SK-MEL-5 (cell line): ENCODE data around the gene ETV7. TPM values are rescaled to one million over a fixed set of nuclear protein-coding genes. Genes with fewer than 3 reads are reported as not detected.

Experiments
- DNase-seq: peaks from one replicate; pipeline ENCODE4 v3.0.0-alpha.2; 2016; ENCODE audit warnings: low read depth, low spot score
- in situ Hi-C: cut with HindIII; loops from 2 replicates; pipeline ENCODE4 v1.10.0; 2016; ENCODE audit warnings: low sequenced_read_pairs, high pct_unique_total_duplicates, low pct_unique_long_range_greater_than_20kb
- total RNA-seq: library from RNA; depleted of rRNA; stranded (reverse); fragments of >200 nt; shearing (Covaris generic); gene quantifications from 2 replicates; pipeline ENCODE4 v1.2.3, GENCODE V29; 2014

The ETV7 gene
- total RNA-seq, 1 experiment from 2014 or later = not detected

DNA sequence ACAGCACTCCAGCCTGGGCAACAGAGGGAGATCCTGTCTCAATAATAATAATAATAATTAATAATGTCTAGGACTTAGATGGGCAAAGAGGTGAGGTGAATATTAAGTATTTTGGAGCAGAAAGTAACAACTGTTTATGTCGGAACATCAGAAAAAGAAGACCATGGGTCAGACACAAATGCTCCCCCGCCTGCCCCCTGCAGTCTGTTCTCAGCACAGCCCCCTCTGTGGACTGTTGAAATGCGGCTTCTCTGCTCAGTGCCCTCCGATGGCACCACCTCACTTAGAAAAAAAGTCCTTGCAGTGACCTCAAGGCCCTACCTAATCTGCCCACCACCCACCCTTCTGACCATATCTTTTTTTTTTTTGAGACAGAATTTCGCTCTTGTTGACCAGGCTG, 5.2 kb upstream of the ETV7 start:
- in situ Hi-C loops = no loop called here
- no peak for DNase-seq

GRCh38 chr6:36389353-36389752, 1.9 kb upstream of the ETV7 start:
- in situ Hi-C loops = no loop called here
- no peak for DNase-seq

DNA sequence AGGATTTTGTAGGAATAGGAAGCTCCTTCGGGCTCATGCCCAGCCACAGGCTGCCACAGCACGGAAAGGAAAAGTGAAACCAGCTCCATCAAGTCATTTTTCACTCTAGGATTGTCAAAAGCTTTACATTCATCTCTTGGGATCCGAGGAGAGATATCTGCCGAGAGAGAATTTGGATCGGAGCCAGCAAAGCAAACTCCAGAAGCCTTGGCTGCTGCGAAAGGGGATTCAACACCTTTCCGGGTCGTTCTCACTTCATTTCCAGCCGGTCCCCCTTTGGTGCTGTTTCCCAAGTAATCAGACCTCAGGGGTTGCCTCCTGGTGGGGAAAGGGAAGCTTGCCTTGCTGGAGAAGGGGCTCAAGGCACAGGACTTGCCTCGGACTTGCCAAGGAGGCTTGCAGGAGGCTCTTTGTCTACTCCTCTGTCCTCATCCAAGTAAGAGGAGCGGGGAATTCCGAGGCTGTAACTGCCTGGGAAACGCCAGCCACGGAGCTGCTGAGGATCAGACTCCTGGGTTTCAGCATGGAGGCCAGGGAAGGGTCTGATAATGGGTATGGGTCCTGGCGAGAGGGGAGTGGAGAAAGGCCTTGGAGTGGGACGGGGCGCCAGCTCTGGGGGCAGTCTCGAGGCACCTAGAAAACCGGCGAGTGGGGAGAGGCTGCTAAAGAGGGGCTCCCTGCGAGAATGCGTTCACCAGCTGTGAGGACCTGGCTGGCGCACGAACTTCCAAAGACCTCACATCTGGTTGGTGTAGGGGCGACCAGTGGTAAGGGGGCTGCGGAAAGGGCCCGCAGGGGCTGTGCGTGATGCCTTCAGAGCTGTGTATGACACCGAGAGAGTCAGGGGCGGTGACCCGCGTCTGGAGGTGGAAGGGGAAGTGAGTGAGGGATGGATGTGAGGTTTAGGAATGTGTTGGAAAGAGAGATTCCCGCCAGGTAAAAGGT, 702 bp downstream of the ETV7 start:
- DNase-seq = peak; percentile 20
- in situ Hi-C loops = no loop called here

- in situ Hi-C loops = no loop called here
- no peak for DNase-seq
Measured at GRCh38 chr6:36384095-36384494, 3.4 kb downstream of the ETV7 start.

DNA sequence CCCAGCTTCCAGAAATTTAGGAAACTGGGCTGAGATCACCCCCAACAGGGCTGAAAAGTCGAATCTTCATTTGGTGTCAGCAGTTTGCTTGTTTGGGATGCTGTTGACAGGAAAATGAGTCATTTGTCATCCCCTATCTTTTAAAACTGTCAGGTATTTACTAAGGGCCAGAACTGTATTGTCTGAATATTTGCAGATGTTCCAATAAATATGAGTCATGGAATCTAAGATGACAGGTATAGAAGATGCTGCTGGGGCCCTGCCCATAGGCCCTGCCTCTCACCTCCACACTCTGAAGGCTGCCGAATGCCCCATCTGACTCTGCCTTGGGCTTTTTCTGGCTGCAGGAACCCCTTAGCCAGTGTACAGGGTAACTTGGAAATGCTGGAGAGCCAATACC, 3.9 kb downstream of the ETV7 start:
- in situ Hi-C loops = no loop called here

GRCh38 chr6:36382976-36383375, 4.5 kb downstream of the ETV7 start:
- in situ Hi-C loops = no loop called here
- no peak for DNase-seq

More for the DNA sequence above, 3.9 kb downstream of the ETV7 start:
- DNase-seq = no peak

DNA sequence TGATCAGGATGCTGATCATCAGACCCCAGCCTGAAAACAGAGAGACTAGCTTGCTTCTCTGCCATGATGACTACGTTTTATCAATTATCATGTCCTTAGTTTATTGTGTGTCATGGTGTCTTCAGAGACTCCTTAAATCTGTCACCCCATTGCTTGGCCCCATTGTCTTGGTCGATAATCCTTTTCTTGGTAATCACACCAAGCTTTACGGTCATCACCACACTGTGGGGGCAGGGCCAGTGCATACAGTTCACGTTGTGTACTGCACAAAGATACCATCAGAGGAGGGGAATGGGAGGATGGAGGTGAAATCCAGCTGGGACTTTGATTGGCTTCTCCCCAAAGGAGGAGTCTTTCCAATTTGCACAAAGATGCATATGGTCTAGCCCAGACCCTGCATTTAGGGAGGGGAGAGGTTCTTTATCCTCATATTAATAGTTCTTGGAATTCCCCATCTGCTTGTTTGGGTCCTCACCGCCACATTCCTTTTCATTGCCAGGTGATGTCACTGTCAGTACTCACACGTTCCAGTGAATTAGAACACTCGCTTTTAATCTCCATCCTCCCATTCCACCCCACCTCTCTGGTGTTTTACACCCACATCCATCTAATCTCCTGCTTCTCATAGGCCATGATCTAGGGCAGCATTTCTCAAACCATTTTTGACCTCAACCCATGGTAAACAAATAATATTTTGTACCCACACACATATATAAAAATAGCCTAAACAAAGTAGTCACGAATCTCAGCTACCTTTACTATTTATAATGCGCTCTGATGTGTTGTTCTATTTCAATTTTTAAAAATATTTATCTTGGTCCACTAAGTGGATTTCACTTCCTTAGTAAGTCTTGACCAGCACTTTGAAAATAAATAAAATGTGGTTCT, 5.7 kb downstream of the ETV7 start:
- no peak for DNase-seq
- in situ Hi-C loops = no loop called here

DNA sequence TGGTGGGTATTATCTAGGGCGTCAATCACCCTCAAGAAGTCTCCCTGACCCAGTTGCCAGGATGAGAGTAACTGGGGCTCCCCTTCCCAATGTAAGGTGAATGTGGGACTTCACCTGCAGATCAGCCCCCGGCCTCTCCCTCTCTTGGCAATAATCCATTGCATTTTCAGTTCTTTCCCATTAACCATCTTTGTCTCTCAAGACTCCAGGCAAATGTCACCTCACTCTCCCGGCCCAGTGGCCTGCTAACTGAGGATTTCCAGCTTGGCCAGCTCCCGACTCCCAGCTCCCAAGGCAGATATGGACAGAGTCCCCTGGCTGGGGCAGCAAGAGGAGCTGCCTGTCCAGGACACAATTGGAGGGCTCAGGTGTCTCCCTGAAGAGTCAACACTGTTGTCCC, 7.3 kb downstream of the ETV7 start:
- DNase-seq = no peak
- in situ Hi-C loops = no loop called here

DNA sequence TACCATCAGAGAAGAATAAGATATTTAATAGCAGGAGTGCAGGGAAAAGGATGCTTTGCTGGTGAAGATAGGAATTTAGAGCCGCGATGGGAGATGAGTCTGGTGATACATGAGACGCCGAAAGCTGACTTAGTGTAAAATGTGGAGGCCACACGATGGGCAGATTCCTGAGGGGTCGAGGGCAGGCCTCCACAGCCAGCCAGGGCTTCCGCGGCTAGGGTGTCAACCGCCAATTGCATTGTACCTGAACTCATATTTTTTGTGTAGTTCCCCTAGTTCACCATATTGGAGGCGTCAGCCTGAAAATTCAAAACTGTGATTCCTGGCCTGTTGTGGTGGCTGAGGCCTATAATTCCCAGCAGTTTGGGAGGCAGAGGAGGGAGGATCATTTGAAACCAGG, 8.5 kb downstream of the ETV7 start:
- DNase-seq = no peak
- in situ Hi-C loops = no loop called here

DNA sequence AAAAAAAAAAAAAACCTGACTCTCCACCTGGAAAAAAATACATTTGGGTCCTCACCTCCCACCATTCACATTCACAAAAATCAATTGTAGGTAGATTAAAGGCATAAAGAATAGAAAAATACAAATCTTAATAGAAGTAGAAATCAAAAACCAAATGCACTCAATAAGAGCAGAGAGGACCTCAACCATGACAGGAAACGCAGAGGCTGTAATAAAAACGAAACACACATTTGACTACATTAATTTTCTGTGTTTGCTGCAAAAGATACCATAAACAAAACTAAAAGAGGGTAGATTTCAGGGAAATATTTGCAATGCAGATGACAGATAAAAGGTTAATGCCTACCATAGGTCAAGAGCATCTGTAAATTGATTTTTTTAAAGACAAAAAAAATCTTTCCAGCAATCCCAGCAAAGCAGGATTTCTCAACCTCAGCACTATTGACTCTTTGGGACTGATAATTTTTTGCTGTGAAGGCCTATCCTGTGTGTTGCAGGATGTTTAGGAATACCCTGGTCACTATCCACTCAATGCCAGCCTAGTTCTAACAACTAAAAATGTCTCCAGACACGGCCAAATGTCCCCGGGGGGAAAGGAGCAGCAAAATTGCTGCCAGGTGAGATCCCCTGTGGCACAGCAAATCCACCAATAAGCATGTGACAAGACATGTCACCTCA, 9.1 kb downstream of the ETV7 start:
- no peak for DNase-seq
- in situ Hi-C loops = no loop called here

DNA sequence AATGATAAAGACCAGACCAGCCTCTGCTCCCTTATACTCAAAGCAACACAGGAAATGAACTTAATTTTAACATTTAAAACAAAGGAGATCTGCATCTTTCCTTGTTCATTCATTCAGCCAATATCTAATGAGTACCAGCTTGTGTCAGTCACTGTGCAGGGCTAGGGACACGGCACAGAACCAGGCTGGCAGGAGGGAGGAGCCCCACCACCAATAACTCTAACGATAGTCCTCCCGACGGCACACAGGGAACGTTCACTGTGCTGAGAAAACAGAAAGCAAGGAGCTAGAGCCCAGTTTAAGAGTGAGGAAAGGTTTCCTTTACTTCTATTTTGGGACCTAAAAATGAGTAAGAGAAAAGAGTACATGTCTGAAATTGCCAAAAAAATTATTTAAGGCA, 9.9 kb downstream of the ETV7 start:
- no peak for DNase-seq
- in situ Hi-C loops = no loop called here

GRCh38 chr6:36376742-36377141, 10.7 kb downstream of the ETV7 start:
- in situ Hi-C loops = no loop called here
- no peak for DNase-seq

DNA sequence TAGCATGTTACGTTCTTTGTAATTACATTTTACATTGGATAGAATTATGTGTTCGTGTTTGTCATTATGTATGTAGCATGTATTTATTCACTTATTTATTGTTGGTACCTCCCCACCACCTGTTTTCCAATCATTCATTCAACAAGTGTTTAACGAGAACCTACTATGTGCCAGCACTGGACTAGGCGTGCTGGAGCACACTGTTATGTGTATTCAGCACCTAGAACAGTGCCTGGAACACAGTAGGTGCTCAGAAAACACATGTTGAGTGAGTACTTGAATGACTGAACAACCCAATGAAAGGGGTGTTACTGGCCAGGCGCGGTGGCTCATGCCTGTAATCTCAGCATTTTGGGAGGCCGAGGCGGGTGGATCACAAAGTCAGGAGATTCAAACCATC, 11.3 kb downstream of the ETV7 start:
- in situ Hi-C loops = no loop called here
- DNase-seq = no peak

DNA sequence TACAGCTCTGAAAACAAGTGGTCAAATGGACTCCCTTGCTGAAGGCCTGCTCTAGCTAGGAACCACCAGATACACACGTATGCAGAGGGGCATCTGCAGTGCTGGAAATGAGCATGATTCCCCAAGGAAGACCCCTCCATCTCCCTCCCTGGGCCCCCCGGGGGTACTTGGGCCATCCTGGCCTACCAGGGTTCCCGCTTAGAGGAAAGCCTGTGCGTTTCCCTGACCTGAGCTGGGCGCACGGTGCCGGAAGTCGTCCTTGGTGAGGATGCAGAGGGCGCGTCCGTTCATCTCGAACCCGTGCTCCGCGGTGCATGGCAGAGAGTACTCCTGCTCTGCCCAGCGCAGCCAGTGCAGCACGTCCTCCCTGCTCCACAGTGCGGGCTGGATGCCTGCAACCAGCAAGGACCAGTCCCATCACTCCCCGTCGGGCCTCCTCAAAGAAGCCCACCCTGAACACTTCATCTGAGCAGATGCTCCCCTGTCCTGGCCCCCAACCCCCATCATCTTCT, 11.8 kb downstream of the ETV7 start:
- no peak for DNase-seq
- in situ Hi-C loops = no loop called here

GRCh38 chr6:36374972-36375371, 12.5 kb downstream of the ETV7 start:
- no peak for DNase-seq
- in situ Hi-C loops = no loop called here

DNA sequence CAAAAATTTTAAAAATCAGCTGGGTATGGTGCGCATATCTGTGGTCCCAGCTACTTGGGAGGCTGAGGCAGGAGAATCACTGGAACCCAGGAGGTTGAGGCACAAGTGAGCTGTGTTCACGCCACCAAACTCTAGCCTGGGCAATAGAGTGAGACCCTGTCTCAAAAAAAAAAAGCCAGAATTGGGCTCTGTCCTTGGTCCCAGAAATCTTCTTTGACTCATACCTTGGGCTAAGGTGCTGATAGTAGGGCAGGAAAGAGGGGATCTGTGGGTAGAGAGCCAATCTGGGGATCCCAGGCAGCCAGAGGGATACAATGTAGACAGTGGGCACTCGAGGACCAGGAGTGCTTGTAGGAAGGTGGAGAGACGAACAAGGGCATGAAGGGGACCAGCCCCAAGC, 13.3 kb downstream of the ETV7 start:
- no peak for DNase-seq
- in situ Hi-C loops = no loop called here

DNA sequence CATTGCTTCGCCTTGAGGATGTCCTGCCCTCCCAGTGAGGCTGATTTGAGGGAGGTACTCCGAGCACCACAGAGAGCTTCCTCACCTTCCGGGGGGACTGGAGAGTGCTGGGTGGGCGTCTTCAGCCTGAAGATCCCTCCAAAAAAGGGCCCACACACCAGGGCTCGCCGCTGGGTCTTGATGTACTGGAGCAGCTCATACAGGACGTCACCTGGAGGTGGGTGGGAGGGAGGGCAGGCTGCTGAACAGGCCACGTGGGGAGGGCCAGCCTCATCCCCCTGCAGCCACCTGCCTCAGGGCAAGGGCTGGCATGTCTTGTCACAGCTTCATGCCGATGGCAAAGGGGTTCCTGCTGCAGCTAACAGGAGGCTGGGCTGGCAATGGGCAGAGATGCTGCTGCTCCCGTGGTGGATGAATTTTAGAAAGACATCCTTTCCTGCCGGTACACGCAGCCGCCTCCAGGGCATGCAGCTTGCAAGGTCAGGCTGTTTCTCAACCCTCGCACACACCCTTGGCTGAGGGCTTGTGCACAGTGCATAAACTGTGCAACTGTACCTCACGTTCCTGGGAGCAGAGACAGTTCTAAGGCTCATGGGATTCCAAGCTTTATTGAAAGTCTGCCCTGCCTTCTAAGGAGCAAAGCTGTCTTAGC, 14.0 kb downstream of the ETV7 start:
- in situ Hi-C loops = no loop called here
- DNase-seq = no peak
